HuH-7.5 (cell line): ENCODE measurements around the gene GTPBP1.
A peak's percentile ranks its signal among the peaks of the same experiment; 100 is the strongest.

Experiments
- DNase-seq: peaks from one replicate; pipeline ENCODE4 v3.0.0; 2011; ENCODE audit warnings: low spot score

GTPBP1 gene

GRCh38 chr22:38704654-38705234 lies 1.0 kb upstream of the GTPBP1 start:
- DNase-seq = no peak

DNA sequence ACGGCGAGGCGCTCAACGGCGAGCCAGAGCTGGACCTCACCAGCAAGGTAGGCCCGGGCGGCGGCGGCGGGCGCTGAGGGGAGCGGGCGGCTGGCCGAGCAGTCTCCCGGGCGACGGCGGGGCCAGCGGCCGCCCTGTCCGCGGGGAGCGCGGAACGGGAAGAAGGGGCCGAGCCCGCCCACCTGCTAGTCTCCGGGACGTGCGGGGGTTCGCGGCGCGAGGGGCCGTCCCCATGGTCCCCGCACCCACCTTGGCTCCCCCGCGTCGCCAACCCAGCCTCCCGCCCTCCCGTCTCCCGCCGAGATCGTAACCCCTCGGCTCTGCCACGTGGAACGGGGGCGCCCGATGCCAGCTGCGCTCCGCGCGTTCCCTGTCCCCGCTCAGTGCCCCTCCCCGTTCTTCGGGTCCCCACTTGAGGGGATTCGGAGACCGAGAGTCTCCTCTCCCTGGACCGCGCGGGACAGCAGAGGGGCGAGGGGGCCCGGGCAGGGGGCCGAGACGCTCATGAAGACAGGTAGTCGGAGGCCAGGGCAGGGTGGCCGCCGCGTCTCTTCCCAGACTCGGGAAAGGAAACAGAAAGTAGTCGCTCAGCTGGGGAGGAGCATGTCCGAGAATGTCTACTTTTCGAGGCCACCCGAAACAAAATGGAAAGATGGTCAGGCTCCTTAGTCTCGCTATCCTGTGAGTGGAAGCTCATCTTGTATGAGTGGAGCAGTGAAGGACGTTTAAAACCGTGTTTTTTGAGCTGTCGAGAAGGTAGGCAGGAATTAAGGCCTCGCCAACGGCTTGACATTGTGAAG lies 557 bp downstream of the GTPBP1 start:
- DNase-seq = no peak

DNA sequence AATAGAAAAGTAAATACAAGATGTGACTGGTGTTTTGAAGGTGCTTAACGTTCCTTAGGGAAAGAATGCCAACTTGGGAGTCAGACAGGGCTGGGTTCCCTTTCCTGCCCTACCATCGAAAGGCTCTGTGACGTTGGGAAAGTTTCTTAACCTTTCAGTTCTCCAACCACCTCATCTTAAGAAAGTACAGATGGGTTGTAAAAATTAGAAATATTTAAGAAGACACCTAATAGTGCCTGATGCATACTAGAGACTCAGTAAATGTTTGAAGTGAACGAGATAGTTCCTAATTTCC lies 1.1 kb downstream of the GTPBP1 start:
- no peak for DNase-seq

DNA sequence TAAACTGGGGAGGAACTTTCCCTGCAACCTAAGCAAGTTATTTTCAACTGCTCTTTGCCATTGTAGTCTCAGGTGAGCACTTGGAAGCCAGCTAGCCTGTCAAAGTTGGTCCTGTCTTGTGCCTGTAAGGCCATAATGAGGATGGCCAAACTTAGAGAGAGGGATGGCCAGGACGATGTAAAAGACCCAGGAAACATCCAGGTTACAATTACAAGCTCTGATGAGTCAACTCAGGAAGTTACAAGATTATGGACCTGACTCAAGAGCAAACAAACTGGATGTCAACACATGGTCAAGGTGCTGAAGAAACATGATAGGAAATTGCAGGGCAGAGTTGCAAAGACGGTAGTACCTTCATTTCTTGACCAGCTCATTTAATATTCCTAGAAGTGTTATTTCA lies 1.6 kb downstream of the GTPBP1 start:
- DNase-seq = no peak

DNA sequence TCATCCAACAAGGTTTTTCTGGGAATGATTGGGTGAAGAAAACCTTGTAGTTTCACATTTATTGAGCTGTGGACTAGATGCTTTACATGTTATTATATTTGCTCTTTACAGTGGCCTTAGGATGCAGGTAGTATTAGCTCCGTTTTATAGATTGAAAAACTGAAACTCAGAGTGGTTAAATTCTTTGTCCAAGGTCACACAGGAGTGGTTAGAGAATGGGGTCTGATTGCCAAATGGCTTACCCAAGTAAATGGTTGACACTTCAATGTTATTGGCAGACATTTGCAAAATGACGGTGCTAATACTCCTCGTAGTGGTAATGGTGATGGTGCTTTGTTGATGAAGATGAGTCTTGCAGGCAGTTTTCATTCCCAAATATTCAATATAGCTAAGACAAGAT lies 2.2 kb downstream of the GTPBP1 start:
- DNase-seq = no peak

- no peak for DNase-seq
These were observed 3.6 kb downstream of the GTPBP1 start for GRCh38 chr22:38709306-38709705.

GRCh38 chr22:38710351-38710750 lies 4.6 kb downstream of the GTPBP1 start:
- no peak for DNase-seq

DNA sequence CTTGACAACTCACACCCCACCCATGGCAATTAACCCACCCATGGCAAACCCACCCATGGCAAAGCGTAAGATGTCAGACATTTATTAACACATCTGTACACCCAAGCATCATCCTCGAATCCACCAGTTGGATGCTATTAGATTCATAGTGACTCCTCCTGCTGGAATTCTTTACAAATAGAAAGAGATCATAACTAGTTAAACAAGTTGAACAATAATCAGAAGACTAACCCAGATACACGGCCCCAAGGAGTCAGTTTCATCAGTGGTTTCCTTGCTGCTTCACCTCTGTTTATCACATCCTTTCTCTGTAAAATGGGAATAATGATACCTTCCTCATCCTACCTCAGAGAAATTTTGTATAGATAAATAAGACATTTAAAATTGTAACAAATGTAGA lies 5.1 kb downstream of the GTPBP1 start:
- no peak for DNase-seq

DNA sequence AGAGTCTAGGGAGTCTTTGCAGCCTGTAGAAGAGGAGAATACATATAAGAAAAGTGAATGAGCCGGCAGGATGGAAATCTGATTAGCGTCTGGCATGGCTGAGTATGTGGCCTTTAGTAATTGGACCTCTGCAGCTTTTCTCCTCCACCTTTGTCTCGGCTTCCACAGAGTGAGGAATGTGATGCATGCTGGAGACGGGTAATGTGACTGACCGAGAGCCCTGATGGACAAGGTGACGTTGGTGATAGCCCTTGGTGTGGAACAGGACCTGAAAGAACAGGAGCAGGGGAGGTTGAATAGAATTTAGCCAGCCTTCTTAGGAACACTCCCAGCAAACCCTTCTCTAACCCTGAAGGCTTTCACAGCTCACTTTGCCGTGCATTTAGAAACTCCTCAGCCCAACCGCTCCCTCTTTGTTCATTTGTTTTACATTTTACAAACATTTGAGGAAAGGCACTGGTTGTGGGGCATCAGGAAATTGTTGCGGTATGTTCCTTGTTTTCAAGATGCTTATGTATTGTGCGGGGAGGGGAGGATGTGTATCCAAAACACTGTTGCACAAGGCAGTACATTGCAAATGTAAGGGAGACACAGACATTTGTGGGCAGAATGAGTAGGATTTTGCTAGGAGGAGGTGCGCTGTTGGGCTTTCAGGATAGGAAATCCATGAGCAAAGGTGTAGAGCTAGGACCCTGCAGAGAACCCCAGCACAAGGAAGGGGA lies 6.9 kb downstream of the GTPBP1 start:
- DNase-seq = no peak

DNA sequence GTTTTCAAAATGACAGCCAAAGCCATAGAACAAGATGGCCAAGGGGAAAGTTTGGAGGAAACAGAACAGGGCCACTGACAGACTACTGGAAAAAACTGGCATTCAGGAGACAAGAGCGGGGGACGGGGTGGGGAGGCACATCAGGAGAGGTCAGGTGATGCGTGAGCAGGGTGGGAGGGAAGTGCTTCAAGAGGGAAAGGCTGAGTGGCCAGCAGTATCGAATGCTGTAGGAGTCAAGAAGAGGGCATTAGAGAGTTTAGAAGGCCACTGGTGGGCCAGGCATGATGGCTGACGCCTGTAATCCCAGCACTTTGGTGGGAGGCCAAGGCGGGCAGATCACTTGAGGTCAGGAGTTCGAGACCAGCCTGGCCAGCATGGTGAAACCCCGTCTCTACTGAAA lies 8.2 kb downstream of the GTPBP1 start:
- no peak for DNase-seq

- no peak for DNase-seq
These were observed 9.5 kb downstream of the GTPBP1 start for GRCh38 chr22:38715176-38715764.

DNA sequence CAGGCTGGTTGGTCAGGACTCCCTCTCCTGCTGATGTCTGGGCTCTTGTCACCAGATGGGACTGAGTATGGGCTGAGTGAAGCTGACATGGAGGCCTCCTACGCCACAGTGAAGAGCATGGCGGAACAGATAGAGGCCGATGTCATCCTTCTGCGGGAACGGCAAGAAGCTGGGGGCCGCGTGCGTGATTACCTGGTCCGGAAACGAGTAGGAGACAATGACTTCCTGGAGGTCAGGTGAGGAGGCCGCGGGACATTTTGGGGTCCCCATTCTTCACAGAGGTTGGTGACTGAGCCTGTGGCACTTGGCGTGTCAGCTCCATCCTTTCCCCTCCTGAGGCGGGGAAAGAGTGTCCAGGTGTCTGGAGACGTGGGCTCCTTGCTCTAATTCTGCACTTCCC lies 10.1 kb downstream of the GTPBP1 start:
- no peak for DNase-seq

DNA sequence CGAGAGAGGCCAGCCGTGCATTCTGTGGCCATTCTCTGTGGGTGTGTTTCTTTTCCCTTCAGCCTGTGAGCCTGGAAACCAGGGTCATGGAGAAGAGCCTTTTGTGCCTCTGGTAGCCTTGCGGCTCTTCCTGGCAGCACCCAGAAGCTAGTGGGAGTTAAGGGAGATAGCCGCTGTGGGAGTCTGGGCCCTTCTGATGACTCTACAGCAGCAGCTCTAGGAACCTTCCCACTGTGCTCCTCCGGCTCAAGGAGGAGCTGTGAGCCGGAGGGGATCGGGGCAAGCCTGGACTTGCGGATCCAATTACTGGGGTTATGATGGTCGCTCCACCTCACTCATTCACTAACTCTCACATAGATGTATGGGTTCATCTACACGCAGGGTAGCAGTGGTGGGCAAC lies 10.5 kb downstream of the GTPBP1 start:
- no peak for DNase-seq

DNA sequence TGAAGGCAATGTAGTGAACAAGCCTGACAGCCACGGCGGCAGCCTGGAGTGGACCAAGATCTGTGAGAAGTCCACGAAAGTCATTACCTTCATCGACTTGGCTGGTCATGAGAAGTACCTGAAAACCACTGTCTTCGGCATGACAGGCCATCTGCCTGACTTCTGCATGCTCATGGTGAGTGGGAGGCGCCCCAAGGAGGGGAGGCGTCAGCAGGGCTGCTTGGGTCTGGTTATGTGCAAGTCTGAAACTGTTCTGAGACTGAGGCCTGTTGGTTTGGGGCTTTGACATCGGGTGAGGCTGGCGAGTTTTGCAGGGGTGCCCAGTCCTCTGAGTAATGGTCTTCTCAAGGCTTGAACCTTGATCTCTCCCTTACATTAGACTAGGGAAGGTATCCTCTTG lies 11.1 kb downstream of the GTPBP1 start:
- DNase-seq = no peak

DNA sequence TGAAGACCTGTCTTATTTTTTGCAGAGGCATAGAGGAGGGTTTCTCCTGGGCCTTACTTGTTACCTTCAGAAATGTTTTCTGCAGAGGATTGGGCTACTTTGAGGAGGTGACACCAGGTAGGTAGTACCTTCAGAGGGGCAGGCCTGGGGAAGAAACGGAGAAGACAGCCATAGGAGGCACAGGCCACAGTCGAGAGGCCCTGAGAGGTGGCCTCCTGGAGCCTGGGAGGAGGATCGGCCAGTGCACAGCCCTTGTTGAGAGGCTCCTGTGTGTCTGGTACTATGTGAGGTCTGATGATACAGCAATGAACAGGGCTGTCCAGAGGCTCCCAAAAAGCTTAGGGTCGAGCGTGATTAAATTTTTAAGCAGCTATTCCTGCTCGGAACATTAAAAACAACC lies 11.5 kb downstream of the GTPBP1 start:
- DNase-seq = no peak

DNA sequence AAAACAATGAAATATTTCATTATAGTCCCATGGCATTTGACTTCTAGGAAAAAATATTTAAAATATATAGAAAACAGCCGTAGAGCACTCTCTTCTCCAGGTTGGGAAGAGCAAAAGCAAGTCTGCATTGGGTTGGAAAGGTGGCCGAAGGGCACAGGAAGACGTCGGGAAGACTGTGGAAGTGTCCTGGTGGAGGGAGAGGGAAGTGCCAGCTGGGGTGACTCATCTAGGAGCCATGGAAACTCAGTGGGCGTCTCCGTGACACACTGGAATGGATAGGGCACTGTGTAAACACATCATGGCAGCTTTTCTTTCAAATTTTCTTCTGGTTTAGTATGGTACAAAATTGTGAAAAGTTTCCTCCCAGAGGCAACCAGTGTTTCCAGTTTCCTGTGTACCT lies 12.7 kb downstream of the GTPBP1 start:
- no peak for DNase-seq

GRCh38 chr22:38719196-38719595 lies 13.5 kb downstream of the GTPBP1 start:
- no peak for DNase-seq

DNA sequence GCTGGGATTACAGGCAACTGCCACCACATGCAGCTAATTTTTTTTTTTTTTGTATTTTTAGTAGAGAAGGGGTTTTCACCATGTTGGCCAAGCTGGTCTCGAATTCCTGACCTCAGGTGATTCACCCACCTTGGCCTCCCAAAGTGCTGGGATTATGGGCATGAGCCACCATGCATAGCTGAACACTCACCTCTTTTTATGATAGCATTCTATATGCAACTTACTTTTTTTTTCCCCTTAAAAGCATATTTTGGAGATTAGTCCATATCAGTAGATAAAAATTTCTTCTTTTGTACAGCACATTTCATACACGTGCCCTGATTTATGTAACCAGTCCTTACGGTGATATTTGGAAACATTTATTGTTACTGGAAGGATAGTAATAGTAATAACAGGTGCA lies 14.6 kb downstream of the GTPBP1 start:
- DNase-seq = no peak

DNA sequence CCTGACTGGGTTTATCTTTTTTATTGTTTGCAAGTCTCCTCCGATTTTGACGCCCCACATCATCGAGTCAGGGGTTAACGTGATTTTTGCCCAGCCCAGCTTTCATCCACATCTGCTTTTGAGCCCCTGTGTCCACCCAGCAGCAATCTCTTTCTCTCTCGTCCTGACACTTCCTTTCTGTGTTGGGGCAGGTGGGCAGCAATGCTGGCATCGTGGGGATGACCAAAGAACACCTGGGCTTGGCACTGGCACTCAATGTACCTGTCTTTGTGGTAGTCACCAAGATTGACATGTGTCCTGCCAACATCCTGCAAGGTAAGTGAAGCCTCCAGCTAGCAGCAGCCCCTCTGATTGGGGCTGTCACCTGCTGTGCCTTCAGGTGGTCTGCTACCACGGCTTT lies 15.8 kb downstream of the GTPBP1 start:
- no peak for DNase-seq

- no peak for DNase-seq
These were observed 18.4 kb downstream of the GTPBP1 start for GRCh38 chr22:38724176-38724575.

GRCh38 chr22:38724926-38725571 lies 19.3 kb downstream of the GTPBP1 start:
- peak; percentile 55 for DNase-seq

DNA sequence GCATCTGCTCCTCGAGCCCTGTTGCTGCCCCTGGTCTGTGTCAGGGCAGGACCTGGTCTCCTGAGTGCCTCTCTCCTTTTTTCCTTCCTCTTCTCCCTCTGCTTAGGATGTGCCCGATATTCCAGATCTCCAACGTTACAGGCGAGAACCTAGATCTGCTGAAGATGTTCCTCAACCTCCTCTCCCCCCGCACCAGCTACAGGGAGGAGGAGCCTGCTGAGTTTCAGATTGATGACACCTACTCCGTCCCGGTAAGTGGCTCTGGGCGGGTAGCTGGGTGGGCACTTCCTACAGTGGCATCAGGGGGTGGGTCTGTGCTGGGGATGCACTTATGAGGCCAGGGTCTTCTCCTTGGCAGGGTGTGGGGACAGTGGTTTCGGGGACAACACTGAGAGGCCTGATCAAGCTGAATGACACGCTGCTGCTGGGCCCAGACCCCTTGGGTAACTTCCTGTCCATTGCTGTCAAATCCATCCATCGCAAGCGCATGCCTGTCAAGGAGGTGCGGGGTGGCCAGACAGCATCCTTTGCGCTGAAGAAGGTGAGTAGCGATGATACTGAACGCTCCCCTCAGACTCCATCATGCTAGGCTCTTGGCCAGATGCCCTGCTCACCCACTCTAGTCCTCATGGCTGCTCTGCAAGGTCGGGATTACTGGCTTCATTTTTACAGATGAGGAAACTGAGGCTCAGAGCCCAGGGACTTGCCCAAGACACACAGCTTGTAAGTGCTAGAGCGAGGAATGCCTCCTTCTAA lies 20.3 kb downstream of the GTPBP1 start:
- no peak for DNase-seq
